ENCODE results near the gene CFAP46.
"Not testable (repeated sequence)": the region's sequence is repeated elsewhere in the genome, so short reads cannot be mapped to it uniquely, and the experiment has no call there.

The CFAP46 gene

DNA sequence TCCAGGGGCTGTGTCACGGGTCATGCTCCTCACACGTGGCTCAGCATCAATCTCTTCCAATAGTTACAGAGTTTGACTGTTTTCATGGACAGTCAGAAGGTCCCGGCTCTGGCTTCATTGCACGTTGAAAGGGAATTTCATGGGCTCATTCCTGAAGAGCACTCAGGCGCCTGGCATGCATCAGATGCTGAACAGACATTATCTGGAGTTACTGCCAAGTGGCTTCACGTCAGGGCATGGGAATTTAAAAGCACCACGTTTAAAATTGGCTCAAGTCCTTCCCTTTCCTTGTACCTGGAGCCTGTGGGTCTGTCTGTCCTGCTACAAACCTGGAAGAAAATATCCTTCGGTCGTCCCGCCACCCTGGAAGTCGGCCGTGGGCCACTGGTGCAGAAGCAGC lies 50.4 kb downstream of the CFAP46 start:
- H3K4me1 ChIP-seq (ENCODE audit: control insufficient read depth in 1 of 2, insufficient read depth in 1 of 2, low read depth in 1 of 2, low read length in 1 of 2), result no peaks in the 10 kb centered on the region
- TF ChIP-seq, protein P1, sequence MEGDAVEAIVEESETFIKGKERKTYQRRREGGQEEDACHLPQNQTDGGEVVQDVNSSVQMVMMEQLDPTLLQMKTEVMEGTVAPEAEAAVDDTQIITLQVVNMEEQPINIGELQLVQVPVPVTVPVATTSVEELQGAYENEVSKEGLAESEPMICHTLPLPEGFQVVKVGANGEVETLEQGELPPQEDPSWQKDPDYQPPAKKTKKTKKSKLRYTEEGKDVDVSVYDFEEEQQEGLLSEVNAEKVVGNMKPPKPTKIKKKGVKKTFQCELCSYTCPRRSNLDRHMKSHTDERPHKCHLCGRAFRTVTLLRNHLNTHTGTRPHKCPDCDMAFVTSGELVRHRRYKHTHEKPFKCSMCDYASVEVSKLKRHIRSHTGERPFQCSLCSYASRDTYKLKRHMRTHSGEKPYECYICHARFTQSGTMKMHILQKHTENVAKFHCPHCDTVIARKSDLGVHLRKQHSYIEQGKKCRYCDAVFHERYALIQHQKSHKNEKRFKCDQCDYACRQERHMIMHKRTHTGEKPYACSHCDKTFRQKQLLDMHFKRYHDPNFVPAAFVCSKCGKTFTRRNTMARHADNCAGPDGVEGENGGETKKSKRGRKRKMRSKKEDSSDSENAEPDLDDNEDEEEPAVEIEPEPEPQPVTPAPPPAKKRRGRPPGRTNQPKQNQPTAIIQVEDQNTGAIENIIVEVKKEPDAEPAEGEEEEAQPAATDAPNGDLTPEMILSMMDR (IDR thresholded peaks at IDR 0.05), result no peak
- H3K36me3 ChIP-seq, result no peaks in the 10 kb centered on the region
- no peak overlapping the region for H3K4me3 ChIP-seq (ENCODE audit: low read depth in 1 of 2, low read length in 1 of 2)
- H3K27me3 ChIP-seq, result peaks cover 26% of the 10 kb centered on the region
- H3K9me3 ChIP-seq, result no peaks in the 10 kb centered on the region
- no peak overlapping the region for H3K27ac ChIP-seq

DNA sequence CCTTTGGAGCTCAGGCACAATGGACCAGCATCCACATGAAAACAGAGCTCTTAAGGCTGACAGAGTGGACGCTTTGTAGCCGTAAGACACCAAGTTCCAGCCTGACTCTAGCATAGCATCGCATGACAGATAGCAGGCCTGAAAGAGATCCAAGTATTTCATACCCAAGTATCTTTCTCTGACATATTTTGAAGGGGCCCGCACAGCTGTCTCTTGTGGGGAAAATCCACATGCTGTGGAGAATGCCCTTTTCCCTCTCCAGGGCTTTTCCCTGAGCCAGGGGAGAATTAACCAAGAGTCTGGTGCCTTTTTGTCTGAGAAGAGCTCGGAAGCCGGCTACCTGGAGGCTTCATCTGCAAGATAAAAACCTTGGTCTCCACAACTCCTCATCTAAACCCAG lies 51.0 kb downstream of the CFAP46 start:
- H3K9me3 ChIP-seq, result no peaks in the 10 kb centered on the region
- H3K4me1 ChIP-seq (ENCODE audit: control insufficient read depth in 1 of 2, insufficient read depth in 1 of 2, low read depth in 1 of 2, low read length in 1 of 2), result no peaks in the 10 kb centered on the region
- TF ChIP-seq, protein P1 (IDR thresholded peaks at IDR 0.05), result no peak
- no peak overlapping the region for H3K4me3 ChIP-seq (ENCODE audit: low read depth in 1 of 2, low read length in 1 of 2)
- peaks cover 26% of the 10 kb centered on the region for H3K27me3 ChIP-seq
- H3K27ac ChIP-seq, result no peak overlapping the region
- no peaks in the 10 kb centered on the region for H3K36me3 ChIP-seq

DNA sequence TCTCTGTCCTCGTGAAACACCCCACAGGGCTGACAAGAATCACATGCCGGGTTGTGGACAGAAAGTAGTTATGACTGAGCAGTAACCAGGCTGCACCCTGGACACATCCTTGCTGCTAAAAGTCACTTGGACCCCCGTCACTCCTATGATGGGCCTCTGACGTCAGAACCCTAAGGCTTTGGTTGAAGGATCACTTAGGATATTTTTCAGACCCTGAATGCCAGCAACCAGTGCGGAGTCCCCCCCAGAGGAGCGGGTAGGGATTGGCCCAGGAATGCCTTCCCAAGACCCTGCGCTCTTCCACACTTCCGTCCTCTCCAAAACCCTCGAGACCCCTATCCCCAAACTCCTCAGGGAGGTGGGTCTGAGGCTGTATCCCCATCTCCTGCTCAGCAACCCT lies 52.1 kb downstream of the CFAP46 start:
- Histone ChIP-seq H3K9me3 (no peaks in the 10 kb centered on the region), H3K27me3 (peaks cover 18% of the 10 kb centered on the region), H3K36me3 (no peaks in the 10 kb centered on the region), H3K4me3 (ENCODE audit: low read depth in 1 of 2, low read length in 1 of 2) (no peak overlapping the region), H3K4me1 (ENCODE audit: control insufficient read depth in 1 of 2, insufficient read depth in 1 of 2, low read depth in 1 of 2, low read length in 1 of 2) (no peaks in the 10 kb centered on the region), H3K27ac (no peak overlapping the region)
- TF ChIP-seq, protein P1 (IDR thresholded peaks at IDR 0.05), result no peak

DNA sequence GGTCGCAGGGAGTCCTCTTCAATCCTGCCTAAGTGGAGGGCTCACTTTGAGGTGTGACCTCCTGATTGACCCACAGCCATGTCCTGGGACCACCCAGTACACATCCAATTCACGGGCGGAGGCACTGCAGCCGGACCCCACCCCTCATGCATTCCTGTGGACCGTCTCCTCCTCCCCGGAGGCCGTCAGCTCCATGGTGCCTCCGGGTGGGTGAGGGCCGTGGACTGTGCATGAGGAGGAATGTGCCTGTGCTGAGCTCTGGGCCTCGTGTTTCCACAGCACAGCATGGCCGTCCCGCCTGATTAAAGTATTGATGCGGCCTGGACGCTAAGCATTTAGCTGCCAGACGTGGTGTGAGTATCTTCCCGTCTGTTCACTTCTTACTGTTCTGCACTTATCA lies 52.8 kb downstream of the CFAP46 start:
- TF ChIP-seq, protein P1 (IDR thresholded peaks at IDR 0.05), result no peak
- Histone ChIP-seq H3K36me3 (no peaks in the 10 kb centered on the region), H3K4me1 (ENCODE audit: control insufficient read depth in 1 of 2, insufficient read depth in 1 of 2, low read depth in 1 of 2, low read length in 1 of 2) (no peaks in the 10 kb centered on the region), H3K27ac (no peak overlapping the region), H3K9me3 (no peaks in the 10 kb centered on the region), H3K27me3 (peaks cover 18% of the 10 kb centered on the region), H3K4me3 (ENCODE audit: low read depth in 1 of 2, low read length in 1 of 2) (no peak overlapping the region)

DNA sequence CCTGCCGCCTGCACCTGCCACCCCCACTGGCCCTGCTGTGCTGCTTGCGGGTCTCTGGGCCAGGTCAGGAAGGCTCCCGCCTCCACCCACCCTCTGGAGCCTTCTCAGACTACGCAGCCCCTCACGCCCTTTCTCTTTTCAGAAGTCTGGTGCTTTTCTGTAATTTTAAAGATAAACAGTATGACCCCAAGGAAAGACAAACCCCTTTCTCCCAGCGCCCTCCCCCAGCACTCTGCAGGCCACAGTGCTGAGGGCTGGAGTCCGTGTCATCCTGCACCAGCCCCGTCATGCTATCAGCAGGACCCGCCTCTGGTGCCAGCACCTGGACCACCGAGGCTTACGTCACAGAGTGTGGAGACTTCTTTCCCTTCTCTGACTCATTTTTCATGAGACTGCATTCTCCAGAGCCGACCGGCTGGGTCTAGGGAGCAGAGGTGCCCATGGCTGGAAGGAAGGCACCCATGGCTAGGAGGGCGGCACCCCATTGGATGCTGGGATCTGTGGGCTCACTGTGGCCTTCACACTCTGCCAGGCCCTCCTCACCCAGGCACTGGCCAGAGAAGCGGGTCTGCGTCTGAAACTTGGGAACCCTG lies 53.4 kb downstream of the CFAP46 start:
- Histone ChIP-seq H3K27ac (no peak overlapping the region), H3K27me3 (peaks cover 15% of the 10 kb centered on the region), H3K4me3 (ENCODE audit: low read depth in 1 of 2, low read length in 1 of 2) (no peak overlapping the region), H3K4me1 (ENCODE audit: control insufficient read depth in 1 of 2, insufficient read depth in 1 of 2, low read depth in 1 of 2, low read length in 1 of 2) (no peaks in the 10 kb centered on the region), H3K9me3 (no peaks in the 10 kb centered on the region), H3K36me3 (no peaks in the 10 kb centered on the region)
- TF ChIP-seq, protein P1 (IDR thresholded peaks at IDR 0.05), result no peak

DNA sequence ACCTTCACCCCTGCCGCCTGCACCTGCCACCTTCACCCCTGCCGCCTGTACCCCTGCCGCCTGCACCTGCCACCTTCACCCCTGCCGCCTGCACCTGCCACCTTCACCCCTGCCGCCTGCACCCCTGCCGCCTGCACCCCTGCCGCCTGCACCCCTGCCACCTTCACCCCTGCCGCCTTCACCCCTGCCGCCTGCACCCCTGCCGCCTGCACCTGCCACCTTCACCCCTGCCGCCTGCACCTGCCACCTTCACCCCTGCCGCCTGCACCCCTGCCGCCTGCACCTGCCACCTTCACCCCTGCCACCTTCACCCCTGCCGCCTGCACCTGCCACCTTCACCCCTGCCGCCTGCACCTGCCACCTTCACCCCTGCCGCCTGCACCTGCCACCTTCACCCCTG lies 53.9 kb downstream of the CFAP46 start:
- H3K4me3 ChIP-seq (ENCODE audit: low read depth in 1 of 2, low read length in 1 of 2); H3K27me3 ChIP-seq; H3K4me1 ChIP-seq (ENCODE audit: control insufficient read depth in 1 of 2, insufficient read depth in 1 of 2, low read depth in 1 of 2, low read length in 1 of 2); H3K9me3 ChIP-seq; H3K27ac ChIP-seq; H3K36me3 ChIP-seq: not testable (repeated sequence)

All from neutrophil (primary cell).